ENCODE data around the gene UBE2R2.
A peak's percentile ranks its signal among the peaks of the same experiment; 100 is the strongest.

UBE2R2 gene

GRCh38 chr9:33905137-33905536 lies 88.2 kb downstream of the UBE2R2 start:
- H3K4me3 ChIP-seq = no peak overlapping the region
- no peak overlapping the region for H3K4me2 ChIP-seq
- H4K20me1 ChIP-seq = peaks cover 90 to 100% (median 99%) of the 10 kb centered on the region in 11 experiments
- peaks cover 0 to 18% (median 0%) of the 10 kb centered on the region in 10 experiments; a peak in 4 of 20 replicates for H3K4me1 ChIP-seq
- peaks cover 82 to 100% (median 97%) of the 10 kb centered on the region in 11 experiments for H3K36me3 ChIP-seq
- H3K9ac ChIP-seq = no peak overlapping the region
- TF ChIP-seq Cebpa-rat (IDR thresholded peaks at IDR 0.05) = no peak
- H3K27me3 ChIP-seq = no peaks in the 10 kb centered on the region
- H3K27ac ChIP-seq = no peak overlapping the region
- no peaks in the 10 kb centered on the region for H3K9me3 ChIP-seq (replicated peaks in 1 of 11)

GRCh38 chr9:33906769-33907168 lies 89.8 kb downstream of the UBE2R2 start:
- H3K4me2 ChIP-seq = no peak overlapping the region
- peaks cover 73 to 100% (median 94%) of the 10 kb centered on the region in 11 experiments for H3K36me3 ChIP-seq
- H3K4me3 ChIP-seq = no peak overlapping the region
- H3K27ac ChIP-seq = no peak overlapping the region
- no peak overlapping the region for H3K9ac ChIP-seq
- H4K20me1 ChIP-seq = peaks cover 92 to 100% (median 100%) of the 10 kb centered on the region in 11 experiments
- no peaks in the 10 kb centered on the region for H3K27me3 ChIP-seq
- peaks cover 0 to 18% (median 0%) of the 10 kb centered on the region in 10 experiments; a peak in 4 of 20 replicates for H3K4me1 ChIP-seq
- no peaks in the 10 kb centered on the region for H3K9me3 ChIP-seq (replicated peaks in 1 of 11)
- TF ChIP-seq Cebpa-rat (IDR thresholded peaks at IDR 0.05) = no peak

- H3K9me3 ChIP-seq (replicated peaks in 1 of 11) = no peaks in the 10 kb centered on the region
- peaks cover 73 to 100% (median 94%) of the 10 kb centered on the region in 11 experiments for H3K36me3 ChIP-seq
- H3K4me3 ChIP-seq = no peak overlapping the region
- no peak overlapping the region for H3K9ac ChIP-seq
- no peak overlapping the region for H3K27ac ChIP-seq
- no peaks in the 10 kb centered on the region for H3K27me3 ChIP-seq
- H3K4me2 ChIP-seq = no peak overlapping the region
- no peak for TF ChIP-seq Cebpa-rat (IDR thresholded peaks at IDR 0.05)
- H4K20me1 ChIP-seq = peaks cover 90 to 100% (median 100%) of the 10 kb centered on the region in 11 experiments
- H3K4me1 ChIP-seq = peaks cover 0 to 18% (median 0%) of the 10 kb centered on the region in 10 experiments; a peak in 4 of 20 replicates
These were observed 90.4 kb downstream of the UBE2R2 start for GRCh38 chr9:33907347-33907746.

GRCh38 chr9:33908114-33908513 lies 91.2 kb downstream of the UBE2R2 start:
- Histone ChIP-seq H3K4me3 (no peak overlapping the region), H3K27ac (no peak overlapping the region), H3K9me3 (replicated peaks in 1 of 11) (no peaks in the 10 kb centered on the region), H4K20me1 (peaks cover 85 to 100% (median 99%) of the 10 kb centered on the region in 11 experiments), H3K4me2 (no peak overlapping the region), H3K4me1 (peaks cover 0 to 11% (median 0%) of the 10 kb centered on the region in 10 experiments; a peak in 4 of 20 replicates), H3K36me3 (peaks cover 77 to 100% (median 95%) of the 10 kb centered on the region in 11 experiments), H3K27me3 (no peaks in the 10 kb centered on the region), H3K9ac (no peak overlapping the region)
- no peak for TF ChIP-seq Cebpa-rat (IDR thresholded peaks at IDR 0.05)

- no peaks in the 10 kb centered on the region for H3K27me3 ChIP-seq
- no peaks in the 10 kb centered on the region for H3K9me3 ChIP-seq (replicated peaks in 1 of 11)
- no peak overlapping the region for H3K9ac ChIP-seq
- TF ChIP-seq Cebpa-rat (IDR thresholded peaks at IDR 0.05) = no peak
- peaks cover 0 to 4% (median 0%) of the 10 kb centered on the region in 10 experiments; a peak in 4 of 20 replicates for H3K4me1 ChIP-seq
- peaks cover 79 to 100% (median 97%) of the 10 kb centered on the region in 11 experiments for H4K20me1 ChIP-seq
- no peak overlapping the region for H3K4me2 ChIP-seq
- H3K27ac ChIP-seq = no peak overlapping the region
- peaks cover 79 to 100% (median 95%) of the 10 kb centered on the region in 11 experiments for H3K36me3 ChIP-seq
- H3K4me3 ChIP-seq = no peak overlapping the region
These were observed 91.8 kb downstream of the UBE2R2 start for GRCh38 chr9:33908749-33909148.

- Histone ChIP-seq H3K36me3 (peaks cover 90 to 100% (median 96%) of the 10 kb centered on the region in 11 experiments), H3K27ac (no peak overlapping the region), H3K4me3 (no peak overlapping the region), H4K20me1 (peaks cover 54 to 100% (median 96%) of the 10 kb centered on the region in 11 experiments), H3K27me3 (no peaks in the 10 kb centered on the region), H3K4me1 (peaks cover 0 to 16% (median 8%) of the 10 kb centered on the region in 10 experiments; a peak in 9 of 20 replicates), H3K9ac (no peak overlapping the region), H3K4me2 (no peak overlapping the region), H3K9me3 (replicated peaks in 1 of 11) (no peaks in the 10 kb centered on the region)
- TF ChIP-seq Cebpa-rat (IDR thresholded peaks at IDR 0.05) = no peak
These were observed 96.6 kb downstream of the UBE2R2 start for GRCh38 chr9:33913541-33913940.

GRCh38 chr9:33914887-33915628 lies 98.1 kb downstream of the UBE2R2 start:
- H3K4me3 ChIP-seq = no peak overlapping the region
- H3K4me1 ChIP-seq = peaks cover 0 to 19% (median 9%) of the 10 kb centered on the region in 10 experiments; a peak in 10 of 20 replicates
- no peak for TF ChIP-seq Cebpa-rat (IDR thresholded peaks at IDR 0.05)
- H3K36me3 ChIP-seq = peaks cover 92 to 100% (median 97%) of the 10 kb centered on the region in 11 experiments
- no peaks in the 10 kb centered on the region for H3K27me3 ChIP-seq
- peaks cover 54 to 100% (median 96%) of the 10 kb centered on the region in 11 experiments for H4K20me1 ChIP-seq
- H3K4me2 ChIP-seq = no peak overlapping the region
- no peaks in the 10 kb centered on the region for H3K9me3 ChIP-seq (replicated peaks in 1 of 11)
- H3K9ac ChIP-seq = no peak overlapping the region
- H3K27ac ChIP-seq = no peak overlapping the region

GRCh38 chr9:33917036-33917435 lies 100.1 kb downstream of the UBE2R2 start:
- no peaks in the 10 kb centered on the region for H3K9me3 ChIP-seq (replicated peaks in 1 of 11)
- no peak for TF ChIP-seq Cebpa-rat (IDR thresholded peaks at IDR 0.05)
- H3K4me2 ChIP-seq = peak overlapping the region in 2 of 11 experiments; percentile 16 to 33; a peak in 2 of 22 replicates
- H3K4me1 ChIP-seq = peaks cover 0 to 19% (median 10%) of the 10 kb centered on the region in 10 experiments; a peak in 10 of 20 replicates
- no peak overlapping the region for H3K9ac ChIP-seq
- H3K27ac ChIP-seq = no peak overlapping the region
- no peak overlapping the region for H3K4me3 ChIP-seq
- H3K27me3 ChIP-seq = no peaks in the 10 kb centered on the region
- H3K36me3 ChIP-seq = peaks cover 100% of the 10 kb centered on the region in 11 experiments
- H4K20me1 ChIP-seq = peaks cover 41 to 100% (median 97%) of the 10 kb centered on the region in 11 experiments

GRCh38 chr9:33919276-33919897 lies 102.4 kb downstream of the UBE2R2 start:
- Histone ChIP-seq H3K4me3 (no peak overlapping the region), H3K9ac (0 out of 22 replicates have a peak overlapping the region, but pooled peaks of 1 of the 11 experiments have one; percentile 7), H3K36me3 (peaks cover 100% of the 10 kb centered on the region in 11 experiments), H3K9me3 (replicated peaks in 1 of 11) (no peaks in the 10 kb centered on the region), H3K27ac (no peak overlapping the region), H3K4me2 (no peak overlapping the region), H3K4me1 (peaks cover 0 to 19% (median 10%) of the 10 kb centered on the region in 10 experiments; a peak in 11 of 20 replicates), H4K20me1 (peaks cover 52 to 100% (median 100%) of the 10 kb centered on the region in 11 experiments), H3K27me3 (no peaks in the 10 kb centered on the region)
- TF ChIP-seq Cebpa-rat (IDR thresholded peaks at IDR 0.05) = no peak
